Tibial nerve (tissue), 4 donors: ENCODE results near the gene EMID1. TPM values are rescaled to one million over a fixed set of nuclear protein-coding genes. Genes with fewer than 3 reads are reported as not detected.

ENCODE experiments used
- DNase-seq, 2 donors: peaks; one replicate each; pipeline ENCODE4 v3.0.0-alpha.2; 2019; ENCODE audit warnings: low spot score in 2 of 2
- H3K27ac ChIP-seq, 4 donors: fragments of 200-600 bp; sonication (generic) in 3 of 4; one replicate each; pipeline ENCODE4 v1.5.1; 2017 to 2019; ENCODE audit warnings: mild to moderate bottlenecking in 1 of 4
- H3K27me3 ChIP-seq, 2 donors: fragments of 200-600 bp; sonication (generic) in 1 of 2; one replicate each; pipeline versions ENCODE4 v1.5.1 to v1.6.0; 2017 to 2019
- H3K36me3 ChIP-seq, 3 donors: fragments of 200-600 bp; sonication (generic); one replicate each; pipeline ENCODE4 v1.5.1; 2018 to 2019
- H3K4me1 ChIP-seq, 4 donors: fragments of 200-600 bp; sonication (generic) in 3 of 4; one replicate each; pipeline ENCODE4 v1.5.1; 2017 to 2019
- H3K4me3 ChIP-seq, 4 donors: fragments of 200-600 bp; sonication (generic) in 3 of 4; one replicate each; pipeline ENCODE4 v1.5.1; 2017 to 2019; ENCODE audit warnings: mild to moderate bottlenecking in 1 of 4, moderate library complexity in 1 of 4
- H3K9me3 ChIP-seq, 4 donors: fragments of 200-600 bp; sonication (generic) in 3 of 4; one replicate each; pipeline ENCODE4 v1.5.1; 2017 to 2019
- EP300 ChIP-seq, 2 donors: sonication (generic); formaldehyde crosslinking; IDR thresholded peaks; one replicate each; pipeline ENCODE4 v1.6.1; 2017; ENCODE audit warnings: antibody characterized with exemption in 2 of 2, mild to moderate bottlenecking in 1 of 2
- POLR2A ChIP-seq, 2 donors: fragments of 450-650 bp; IDR thresholded peaks; one replicate each; pipeline ENCODE4 v1.6.1; 2017; ENCODE audit warnings: antibody characterized with exemption in 2 of 2, mild to moderate bottlenecking in 2 of 2, moderate library complexity in 2 of 2
- WGBS, 2 donors: methylation state at CpG; one replicate each; pipeline ENCODE4 v1.1.5; 2018; 5-methylcytosine and 5-hydroxymethylcytosine counted together
- total RNA-seq, 4 donors: library from RNA; depleted of rRNA; stranded (reverse); fragments of >200 nt; gene quantifications; one replicate each; pipeline ENCODE4 v1.1.0, GENCODE V29; 2016
- TF ChIP-seq, protein P1 (sequence below), 5 experiments: fragments of 200-600 bp in 3 of 5; fragments of 450-650 bp in 2 of 5; sonication (generic) in 3 of 5; IDR thresholded peaks; one replicate each; pipeline ENCODE4 v1.5.1; 2016 to 2019; ENCODE audit warnings: antibody characterized with exemption in 5 of 5, mild to moderate bottlenecking in 3 of 5, moderate library complexity in 2 of 5

The EMID1 gene
- total RNA-seq, 4 donors from 2014 or later = 1.0 to 9.9 (median 3.0) TPM

DNA sequence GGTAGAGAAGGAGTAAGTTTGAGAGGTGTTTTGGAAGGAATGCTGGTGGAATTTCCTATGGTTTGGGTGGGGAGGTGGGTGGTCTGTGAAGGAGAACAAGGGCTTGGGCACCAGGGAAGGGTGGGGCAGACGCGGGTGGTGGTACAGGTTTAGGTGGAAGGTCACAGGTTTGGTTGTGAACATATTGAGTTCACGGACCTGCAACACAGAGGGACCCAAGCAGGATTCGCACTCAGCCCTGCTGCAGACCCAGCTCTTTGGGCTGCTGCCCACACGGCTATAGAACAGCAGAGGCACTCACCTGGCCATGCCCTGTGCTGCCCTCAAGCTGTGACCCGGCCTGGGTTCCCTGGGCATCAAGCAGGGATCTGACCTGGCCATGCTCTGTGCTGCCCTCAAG lies 33.5 kb upstream of the EMID1 start:
- TF ChIP-seq EP300 (IDR thresholded peaks at IDR 0.05) (no peak), POLR2A (IDR thresholded peaks at IDR 0.05) (no peak)
- TF ChIP-seq, protein P1, sequence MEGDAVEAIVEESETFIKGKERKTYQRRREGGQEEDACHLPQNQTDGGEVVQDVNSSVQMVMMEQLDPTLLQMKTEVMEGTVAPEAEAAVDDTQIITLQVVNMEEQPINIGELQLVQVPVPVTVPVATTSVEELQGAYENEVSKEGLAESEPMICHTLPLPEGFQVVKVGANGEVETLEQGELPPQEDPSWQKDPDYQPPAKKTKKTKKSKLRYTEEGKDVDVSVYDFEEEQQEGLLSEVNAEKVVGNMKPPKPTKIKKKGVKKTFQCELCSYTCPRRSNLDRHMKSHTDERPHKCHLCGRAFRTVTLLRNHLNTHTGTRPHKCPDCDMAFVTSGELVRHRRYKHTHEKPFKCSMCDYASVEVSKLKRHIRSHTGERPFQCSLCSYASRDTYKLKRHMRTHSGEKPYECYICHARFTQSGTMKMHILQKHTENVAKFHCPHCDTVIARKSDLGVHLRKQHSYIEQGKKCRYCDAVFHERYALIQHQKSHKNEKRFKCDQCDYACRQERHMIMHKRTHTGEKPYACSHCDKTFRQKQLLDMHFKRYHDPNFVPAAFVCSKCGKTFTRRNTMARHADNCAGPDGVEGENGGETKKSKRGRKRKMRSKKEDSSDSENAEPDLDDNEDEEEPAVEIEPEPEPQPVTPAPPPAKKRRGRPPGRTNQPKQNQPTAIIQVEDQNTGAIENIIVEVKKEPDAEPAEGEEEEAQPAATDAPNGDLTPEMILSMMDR (IDR thresholded peaks at IDR 0.05) = no peak
- 90 to 92% methylated on average over 5 to 6 of the region's 6 CpGs for WGBS, 2 donors
- Histone ChIP-seq H3K9me3 (peaks cover 0 to 40% (median 8%) of the 10 kb centered on the region in 4 donors), H3K4me1 (no peaks in the 10 kb centered on the region), H3K4me3 (no peak overlapping the region), H3K27ac (no peak overlapping the region), H3K27me3 (no peaks in the 10 kb centered on the region), H3K36me3 (no peaks in the 10 kb centered on the region)
- no peak for DNase-seq

DNA sequence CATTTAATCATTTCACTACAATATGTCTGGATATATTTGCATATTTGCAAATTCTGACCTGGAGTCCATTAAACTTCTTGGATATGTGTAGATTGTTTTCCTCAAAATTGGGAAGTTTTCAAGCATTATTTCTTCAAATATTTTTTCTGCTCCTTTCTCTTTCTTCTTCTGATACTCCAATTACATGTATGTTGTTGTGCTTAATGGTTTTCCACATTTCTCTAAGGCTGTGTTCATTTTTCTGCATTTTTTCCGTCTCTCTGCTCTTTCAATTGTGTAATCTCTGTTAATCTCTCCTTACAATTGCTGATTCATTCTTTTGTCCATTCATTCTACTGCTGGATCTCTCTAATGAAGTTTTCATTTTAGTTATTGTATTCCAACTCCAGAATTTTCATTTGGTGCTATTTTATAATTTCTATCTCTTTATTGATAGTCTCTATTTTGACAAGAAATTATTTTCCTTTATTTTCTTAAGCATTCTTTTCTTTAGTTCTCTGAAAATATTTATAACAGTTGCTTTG lies 30.3 kb upstream of the EMID1 start:
- H3K27me3 ChIP-seq = no peaks in the 10 kb centered on the region
- no peak for TF ChIP-seq POLR2A (IDR thresholded peaks at IDR 0.05)
- TF ChIP-seq, protein P1 (IDR thresholded peaks at IDR 0.05) = no peak
- TF ChIP-seq EP300 (IDR thresholded peaks at IDR 0.05) = no peak
- no peak overlapping the region for H3K27ac ChIP-seq
- no peak for DNase-seq
- peaks cover 0 to 42% (median 8%) of the 10 kb centered on the region in 4 donors for H3K9me3 ChIP-seq
- H3K4me1 ChIP-seq = no peaks in the 10 kb centered on the region
- no peaks in the 10 kb centered on the region for H3K36me3 ChIP-seq
- 24 to 61% methylated on average over 1 of the region's 1 CpG for WGBS, 2 donors
- H3K4me3 ChIP-seq = no peak overlapping the region

DNA sequence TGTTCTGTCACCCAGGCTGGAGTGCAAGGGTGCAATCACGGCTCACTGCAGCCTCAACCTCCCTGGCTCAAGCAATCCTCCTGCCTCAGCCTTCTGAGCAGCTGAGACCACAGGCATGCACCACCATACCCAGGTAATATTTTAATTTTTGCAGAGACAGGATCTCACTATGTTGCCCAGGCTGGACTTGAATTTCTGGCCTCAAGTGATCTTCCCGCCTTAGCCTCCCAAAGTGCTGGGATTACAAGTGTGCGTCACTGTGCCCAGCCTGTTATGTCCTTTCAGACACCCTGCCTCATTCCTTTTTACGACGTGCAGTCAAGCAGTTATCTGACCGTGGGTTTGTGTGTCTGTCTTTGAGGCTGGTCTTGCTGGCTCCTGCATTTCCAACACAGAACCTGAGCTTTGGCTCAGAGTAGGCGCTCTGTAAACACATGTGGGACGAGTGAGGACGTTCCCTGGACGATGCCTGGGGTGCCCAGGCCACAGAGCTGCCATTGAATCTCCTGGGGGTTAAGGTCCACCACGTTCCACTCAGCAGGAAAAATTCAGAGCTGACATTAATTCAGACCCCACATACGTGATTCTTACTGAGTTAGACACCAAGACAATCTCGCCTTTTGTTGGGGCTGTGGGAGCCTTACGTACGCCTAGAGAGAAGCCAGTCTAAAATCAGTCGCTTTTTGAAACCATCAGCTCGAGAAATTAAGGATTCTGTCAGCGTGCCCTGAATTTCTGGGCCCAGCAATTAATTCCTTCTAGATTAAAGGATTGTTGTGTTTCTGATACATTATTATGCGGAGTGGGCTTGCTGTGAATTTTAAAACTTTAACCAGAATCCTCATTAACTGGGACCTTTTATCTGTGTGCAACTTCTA lies 21.5 kb upstream of the EMID1 start:
- H3K4me1 ChIP-seq = no peaks in the 10 kb centered on the region
- 58 to 75% methylated on average over 19 of the region's 19 CpGs for WGBS, 2 donors
- no peaks in the 10 kb centered on the region for H3K27me3 ChIP-seq
- H3K27ac ChIP-seq = no peak overlapping the region
- no peak overlapping the region for H3K4me3 ChIP-seq
- no peak for TF ChIP-seq POLR2A (IDR thresholded peaks at IDR 0.05)
- TF ChIP-seq, protein P1 (IDR thresholded peaks at IDR 0.05) = no peak
- no peak for TF ChIP-seq EP300 (IDR thresholded peaks at IDR 0.05)
- H3K36me3 ChIP-seq = no peaks in the 10 kb centered on the region
- DNase-seq = no peak
- H3K9me3 ChIP-seq = peaks cover 0 to 3% (median 0%) of the 10 kb centered on the region in 4 donors

DNA sequence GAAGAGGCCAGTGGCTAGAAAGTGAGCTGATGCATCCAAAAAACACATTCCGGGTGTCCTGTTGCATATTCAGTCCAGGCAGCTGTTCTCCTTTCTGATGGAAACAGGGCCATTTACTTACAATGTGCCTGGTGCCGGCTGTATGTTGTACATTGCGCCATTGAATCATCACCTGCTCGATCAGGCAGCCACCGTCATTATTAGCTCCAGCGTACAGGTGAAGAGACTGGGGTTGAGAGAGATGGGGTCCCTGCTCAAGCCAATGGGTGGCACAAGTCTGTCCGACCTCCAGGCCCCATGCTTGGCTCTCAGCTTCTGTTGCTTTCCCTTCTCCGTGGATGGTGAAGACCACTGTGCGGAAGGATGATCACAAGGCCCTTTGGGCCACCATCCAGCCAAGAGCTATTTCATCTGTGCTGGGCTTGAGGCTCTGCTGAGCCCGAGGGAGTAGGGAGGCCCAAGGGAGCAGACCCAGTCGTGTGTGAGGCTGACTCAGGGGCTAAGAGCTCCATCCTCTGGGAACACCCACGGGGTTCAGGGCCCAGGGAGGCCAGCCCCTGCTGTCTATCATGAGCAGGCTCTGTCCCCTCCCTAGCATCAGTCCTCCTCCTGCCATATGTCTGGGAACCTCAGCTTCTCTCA lies 20.7 kb upstream of the EMID1 start:
- WGBS, 2 donors = 63 to 71% methylated on average over 9 to 12 of the region's 12 CpGs
- peaks cover 0 to 3% (median 0%) of the 10 kb centered on the region in 4 donors for H3K9me3 ChIP-seq
- TF ChIP-seq POLR2A (IDR thresholded peaks at IDR 0.05) = no peak
- no peak overlapping the region for H3K27ac ChIP-seq
- H3K36me3 ChIP-seq = no peaks in the 10 kb centered on the region
- H3K4me1 ChIP-seq = no peaks in the 10 kb centered on the region
- no peak overlapping the region for H3K4me3 ChIP-seq
- DNase-seq = no peak
- no peaks in the 10 kb centered on the region for H3K27me3 ChIP-seq

DNA sequence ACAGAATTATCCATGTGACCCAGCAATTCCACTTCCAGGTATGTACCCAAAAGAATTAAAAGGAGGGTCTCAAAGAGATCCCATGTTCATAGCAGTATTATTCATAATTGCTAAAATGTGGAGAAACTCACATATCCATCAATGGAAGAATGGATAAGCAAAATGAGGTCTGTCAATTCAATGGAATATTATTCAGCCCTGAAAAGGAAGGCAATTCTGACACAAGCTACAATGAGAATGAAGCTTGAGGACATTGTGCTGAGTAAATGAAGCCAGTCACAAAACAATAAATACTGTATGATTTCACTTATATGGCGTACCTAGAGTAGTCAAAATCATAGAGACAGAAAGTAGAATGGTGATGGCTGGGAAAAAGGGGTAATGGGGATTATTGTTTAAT lies 19.4 kb upstream of the EMID1 start:
- no peaks in the 10 kb centered on the region for H3K36me3 ChIP-seq
- no peak for TF ChIP-seq POLR2A (IDR thresholded peaks at IDR 0.05)
- TF ChIP-seq, protein P1 (IDR thresholded peaks at IDR 0.05) = no peak
- no peak for TF ChIP-seq EP300 (IDR thresholded peaks at IDR 0.05)
- H3K27me3 ChIP-seq = no peaks in the 10 kb centered on the region
- H3K27ac ChIP-seq = no peak overlapping the region
- H3K9me3 ChIP-seq = no peaks in the 10 kb centered on the region
- H3K4me1 ChIP-seq = no peaks in the 10 kb centered on the region
- H3K4me3 ChIP-seq = no peak overlapping the region
- 98 to 100% methylated on average over 1 of the region's 1 CpG for WGBS, 2 donors
- DNase-seq = no peak
